ENCODE data around the gene GRPEL1.

GRCh38 chr4:7016512-7016911, 51.4 kb downstream of the GRPEL1 start:
- TF ChIP-seq ESRRA (IDR thresholded peaks at IDR 0.05; ENCODE audit: low read length) (no peak), TAF1 (IDR thresholded peaks at IDR 0.05; ENCODE audit: borderline replicate concordance, low read depth, low read length) (no peak), CTCF (IDR thresholded peaks at IDR 0.05 in 2 of 3, conservative IDR thresholded peaks at IDR 0.05 in 1 of 3; ENCODE audit: control insufficient read depth in 2 of 3, extremely low read depth in 1 of 3, insufficient read depth in 1 of 3, low read depth in 3 of 3, low read length in 3 of 3) (no peak), EZH2 (IDR thresholded peaks at IDR 0.05; ENCODE audit: borderline replicate concordance, control insufficient read depth, low read depth, low read length) (no peak), POLR2AphosphoS5 (IDR thresholded peaks at IDR 0.05; ENCODE audit: low read length) (no peak), STAT1 (conservative IDR thresholded peaks at IDR 0.05) (no peak), MXI1 (IDR thresholded peaks at IDR 0.05; ENCODE audit: low read depth, low read length) (no peak), POLR2A (IDR thresholded peaks at IDR 0.05; ENCODE audit: low read depth, low read length) (no peak), MYC (IDR thresholded peaks at IDR 0.05; ENCODE audit: insufficient read depth, insufficient read length, insufficient replicate concordance, low read length, severe bottlenecking) (no peak), ZZZ3 (IDR thresholded peaks at IDR 0.05; ENCODE audit: control insufficient read depth, insufficient read length, low read depth) (no peak), BMI1 (IDR thresholded peaks at IDR 0.05; ENCODE audit: borderline replicate concordance) (no peak), SMARCA5 (IDR thresholded peaks at IDR 0.05) (no peak)
